B cell (primary cell): ENCODE measurements around the gene CHST8.

Source experiments
- CTCF ChIP-seq: fragments of 200-600 bp; IDR thresholded peaks from one replicate; pipeline ENCODE4 v1.8.0; 2022; ENCODE audit warnings: antibody characterized with exemption, mild to moderate bottlenecking
- EZH2 ChIP-seq: IDR thresholded peaks from 2 replicates; pipeline ENCODE4 v1.6.1; 2012; ENCODE audit warnings: borderline replicate concordance, low read depth, mild to moderate bottlenecking, moderate library complexity, low read length; ENCODE audit not compliant: insufficient read depth, poor library complexity, severe bottlenecking

- TF ChIP-seq CTCF, result no peak
- no peak for TF ChIP-seq EZH2
These were observed 190.9 kb downstream of the CHST8 start for GRCh38 chr19:33812388-33813330.
